GM21737 (cell line): ENCODE data around the gene HNRNPC.
"Not testable (repeated sequence)": the region's sequence is repeated elsewhere in the genome, so short reads cannot be mapped to it uniquely, and the experiment has no call there.

Experiments used
- ATAC-seq: cut with Tn5 transposase; IDR thresholded peaks from one replicate; pipeline ENCODE4 v1.9.1; 2021; ENCODE audit warnings: mild to moderate bottlenecking, moderate library complexity; ENCODE audit not compliant: unreplicated experiment

Gene HNRNPC

GRCh38 chr14:21272661-21273060 is 3.4 kb upstream of the HNRNPC start:
- not testable (repeated sequence) for ATAC-seq

DNA sequence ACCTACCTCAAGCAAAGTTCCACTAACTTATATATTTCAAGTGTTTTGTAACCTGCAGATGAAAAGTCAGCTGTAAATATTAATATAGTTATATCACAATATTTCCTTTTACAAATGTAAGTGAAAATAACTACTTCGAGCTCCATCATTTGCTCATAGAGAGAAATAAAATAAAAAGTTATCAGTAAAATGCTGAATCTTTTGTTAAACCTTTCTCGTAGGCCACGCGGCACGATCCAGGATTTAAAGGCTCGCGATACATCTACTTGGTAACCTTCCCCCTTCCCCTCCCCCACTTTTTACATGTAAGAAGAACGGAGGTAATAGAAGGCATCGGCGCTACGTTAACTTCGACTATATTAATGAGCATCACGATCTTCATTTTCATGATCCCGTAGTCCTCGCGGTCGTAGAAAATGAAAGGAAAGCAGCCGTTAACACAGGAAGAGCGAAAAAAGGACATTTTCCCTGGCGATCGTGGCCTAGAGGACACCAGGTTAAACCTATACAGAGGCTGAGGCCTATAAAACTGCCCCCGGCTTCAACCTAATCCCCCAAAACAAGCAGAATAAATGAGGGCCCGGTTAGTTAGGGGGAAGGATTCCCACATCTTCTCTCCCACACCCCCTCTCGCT is 508 bp downstream of the HNRNPC start:
- ATAC-seq: no peak

- ATAC-seq: no peak
These were observed 1.2 kb downstream of the HNRNPC start for GRCh38 chr14:21267886-21268616.

DNA sequence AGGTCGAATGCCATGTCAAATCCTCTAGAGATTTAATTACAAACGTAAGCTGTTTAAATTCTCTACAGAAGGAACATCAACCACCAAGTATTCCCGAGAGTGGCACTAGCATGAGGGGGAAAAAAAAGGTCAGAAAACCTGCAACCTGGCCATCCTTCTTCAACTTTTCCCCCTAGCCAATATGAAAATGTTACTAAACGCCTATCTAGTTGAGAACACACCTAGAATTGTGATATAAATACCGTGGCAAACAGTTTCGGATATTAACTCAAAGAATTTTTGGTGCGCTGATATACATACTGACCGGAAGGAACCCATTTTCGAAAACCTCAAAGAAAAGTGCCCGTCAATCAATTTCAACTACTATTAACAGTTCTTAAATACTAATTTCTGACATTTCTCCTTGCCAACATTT is 1.8 kb downstream of the HNRNPC start:
- no peak for ATAC-seq

- ATAC-seq: peak; percentile 61
These were observed 5.0 kb downstream of the HNRNPC start for GRCh38 chr14:21264025-21264801.

DNA sequence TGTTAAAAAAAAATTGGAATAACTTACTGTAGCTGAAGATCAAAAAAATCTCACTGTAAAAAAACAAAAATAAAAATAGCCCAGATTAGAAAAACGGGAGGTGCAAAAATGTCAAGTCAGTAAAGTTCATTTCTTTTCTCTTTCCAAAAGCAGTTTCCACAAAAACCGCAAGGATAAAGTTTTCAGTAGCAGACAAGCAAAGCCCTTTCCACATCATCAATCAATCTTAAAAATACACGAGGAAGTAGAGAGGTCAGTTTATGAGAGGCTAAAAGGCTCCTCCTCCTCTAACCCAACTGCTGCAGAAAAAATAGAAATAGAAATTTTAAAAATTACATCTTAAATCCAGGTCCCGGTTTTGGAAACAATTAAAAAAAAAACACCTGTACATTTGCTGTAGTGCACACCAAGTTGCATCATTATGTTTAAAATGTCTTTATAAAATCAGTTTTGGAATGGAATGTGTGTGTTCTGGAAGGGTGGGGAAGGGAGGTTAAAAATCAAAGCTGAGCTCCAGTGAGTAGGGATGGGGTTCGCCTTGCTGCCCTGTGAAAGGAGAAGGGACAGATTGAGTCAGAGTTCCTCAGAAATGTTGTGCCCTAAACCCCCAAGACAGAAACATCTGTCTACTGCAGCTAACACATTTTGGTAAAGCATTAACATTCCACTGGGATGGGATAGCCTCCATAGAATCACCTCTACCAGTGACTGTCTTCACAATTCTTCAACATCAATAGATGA is 5.8 kb downstream of the HNRNPC start:
- peak; percentile 1 for ATAC-seq

GRCh38 chr14:21262410-21262809 is 6.8 kb downstream of the HNRNPC start:
- no peak for ATAC-seq

DNA sequence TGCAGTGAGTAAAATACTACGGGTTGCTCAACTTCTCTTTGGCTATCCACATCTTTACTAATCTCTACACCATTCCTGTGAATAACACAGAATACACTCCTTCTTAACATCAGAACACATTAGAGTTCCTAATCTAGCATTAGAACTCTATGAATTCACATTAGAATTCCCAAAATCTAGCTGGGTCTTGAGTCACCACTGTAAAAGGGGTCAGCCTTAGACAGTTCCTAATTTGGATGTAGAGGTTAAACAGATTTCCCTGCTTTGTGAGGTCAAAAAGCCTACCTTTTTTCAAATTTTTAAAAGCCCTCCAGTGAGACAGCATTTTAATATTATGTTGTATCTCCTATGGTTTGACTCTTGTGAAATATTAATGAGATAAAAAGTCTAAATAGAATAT is 7.4 kb downstream of the HNRNPC start:
- ATAC-seq: no peak

GRCh38 chr14:21258889-21259787 is 10.1 kb downstream of the HNRNPC start:
- no peak for ATAC-seq

DNA sequence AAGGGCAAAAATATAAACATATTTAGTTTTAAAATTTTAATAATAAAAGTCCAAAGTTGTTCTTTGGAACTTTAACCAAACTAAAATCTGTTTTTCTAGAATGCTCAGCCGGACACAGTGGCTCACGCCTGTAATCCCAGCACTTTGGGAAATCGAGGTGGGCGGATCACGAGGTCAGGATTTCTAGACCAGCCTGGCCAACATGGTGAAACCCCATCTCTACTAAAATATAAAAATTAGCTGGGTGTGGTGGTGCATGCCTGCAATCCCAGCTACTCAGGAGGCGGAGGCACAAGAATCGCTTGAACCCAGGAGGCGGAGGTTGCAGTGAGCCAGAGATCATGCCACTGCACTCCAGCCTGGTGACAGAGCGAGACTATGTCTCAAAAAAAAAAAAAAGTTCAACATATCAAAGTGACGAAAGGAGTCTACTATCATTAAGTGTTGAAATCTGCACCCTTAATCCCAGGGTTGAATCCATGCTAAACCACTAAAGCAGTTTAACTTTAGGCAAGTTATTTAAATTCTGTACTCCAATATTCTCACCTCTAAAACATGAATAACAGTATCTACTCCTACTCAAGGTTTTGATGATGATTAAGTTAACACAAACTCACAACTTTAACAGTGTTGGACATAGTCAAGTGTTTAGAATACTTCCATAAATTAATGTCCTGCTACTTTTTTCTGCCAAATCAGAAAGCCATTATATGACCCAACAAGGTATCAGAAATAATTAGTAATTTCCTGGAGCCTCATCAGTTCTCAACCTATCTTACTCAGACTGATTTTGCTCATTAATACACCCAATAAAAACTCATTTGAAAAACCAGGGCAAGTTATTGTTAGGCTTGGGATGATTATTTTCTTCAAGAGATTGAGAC is 11.0 kb downstream of the HNRNPC start:
- ATAC-seq: no peak

DNA sequence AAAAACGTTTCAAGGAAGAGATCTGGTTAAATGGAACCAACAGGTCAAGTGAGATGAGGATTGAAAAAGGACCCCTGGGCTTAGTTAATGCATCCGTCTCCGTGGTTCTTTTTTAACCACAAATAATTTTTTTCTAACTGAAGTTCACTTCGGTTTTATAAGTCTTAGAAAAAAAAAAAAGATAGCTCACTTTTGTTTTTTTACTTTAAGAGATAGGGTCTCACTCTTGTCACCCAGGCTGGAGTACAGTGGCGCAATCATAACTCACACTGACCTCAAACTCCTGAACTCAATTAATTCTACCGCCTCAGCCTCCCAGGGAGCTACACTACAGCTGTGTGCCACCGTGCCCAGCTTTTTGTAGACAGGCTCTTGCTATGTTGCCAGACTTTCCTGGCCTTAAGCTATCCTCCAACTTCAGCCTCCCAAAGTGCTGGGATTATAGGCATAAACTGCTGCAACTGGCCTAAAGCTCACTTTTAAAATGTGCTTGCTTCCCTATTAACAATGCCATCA is 11.8 kb downstream of the HNRNPC start:
- ATAC-seq: no peak

DNA sequence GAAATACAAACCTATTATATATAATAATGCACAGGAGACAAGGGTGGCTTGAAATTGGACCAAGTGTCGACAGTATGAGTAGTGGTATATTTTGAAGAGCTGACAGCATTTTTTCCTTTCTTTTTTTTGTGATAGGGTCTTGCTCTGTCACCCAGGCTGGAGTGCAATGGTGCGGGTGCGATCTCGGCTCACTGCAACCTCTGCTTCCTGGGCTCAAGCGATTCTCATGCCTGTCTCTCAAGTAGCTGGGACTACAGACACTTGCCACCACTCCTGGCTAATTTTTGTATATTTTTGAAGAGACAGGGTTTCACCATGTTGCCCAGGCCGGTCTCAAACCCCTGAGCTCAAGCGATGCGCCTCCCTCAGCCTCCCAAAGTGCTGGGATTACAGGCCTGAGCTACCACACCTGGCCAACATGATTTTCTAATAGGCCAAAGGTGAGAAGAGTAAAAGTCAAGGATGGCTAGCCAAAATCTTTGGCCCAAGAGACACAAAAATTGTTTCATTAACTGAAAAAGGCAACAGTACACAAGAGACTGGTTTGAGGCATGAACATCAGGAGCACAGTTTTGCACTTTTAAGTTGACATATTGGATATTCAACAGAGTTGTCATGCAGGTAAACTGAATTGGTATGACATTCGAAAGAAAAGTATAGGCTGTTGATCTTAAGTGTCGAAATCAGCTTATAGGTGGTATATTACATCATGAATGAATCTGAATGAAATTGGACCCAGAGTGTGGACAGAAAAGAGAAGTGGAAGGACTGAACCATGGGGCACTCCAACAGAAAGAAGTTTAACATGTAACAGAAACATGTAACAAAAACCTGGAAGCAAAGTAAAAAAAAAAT is 12.5 kb downstream of the HNRNPC start:
- ATAC-seq: no peak

DNA sequence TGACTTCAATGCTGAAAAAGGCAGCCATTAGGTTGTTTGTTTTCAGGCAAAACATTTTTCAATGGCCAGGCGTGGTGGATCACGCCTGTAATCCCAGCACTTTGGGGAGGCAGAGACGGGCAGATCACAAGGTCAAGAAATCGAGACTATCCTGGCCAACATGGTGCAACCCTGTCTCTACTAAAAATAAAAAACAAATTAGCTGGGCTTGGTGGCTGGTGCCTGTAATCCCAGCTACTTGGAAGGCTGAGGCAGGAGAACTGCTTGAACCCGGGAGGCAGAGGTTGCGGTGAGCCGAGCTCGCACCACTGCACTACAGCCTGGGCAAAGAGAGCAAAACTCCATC is 13.2 kb downstream of the HNRNPC start:
- ATAC-seq: not testable (repeated sequence)

GRCh38 chr14:21255385-21256101 is 13.7 kb downstream of the HNRNPC start:
- ATAC-seq: no peak

GRCh38 chr14:21252149-21252548 is 17.1 kb downstream of the HNRNPC start:
- no peak for ATAC-seq

DNA sequence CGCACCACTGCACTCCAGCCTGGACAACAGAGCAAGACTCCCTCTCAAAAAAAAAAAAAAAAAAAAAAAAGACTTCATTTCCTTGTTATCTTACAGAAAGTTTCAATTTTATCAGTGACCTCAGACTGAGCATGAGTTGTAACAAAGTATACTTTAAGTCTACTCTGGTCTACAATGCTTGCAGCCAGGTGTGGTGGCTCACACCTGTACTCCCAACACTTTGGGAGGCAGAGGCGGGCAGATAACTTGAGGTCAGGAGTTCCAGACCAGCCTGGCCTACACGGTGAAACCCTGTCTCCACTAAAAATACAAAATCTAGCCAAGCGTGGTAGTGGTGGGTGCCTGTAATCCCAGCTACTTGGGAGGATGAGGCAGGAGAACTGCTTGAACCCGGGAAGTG is 18.0 kb downstream of the HNRNPC start:
- no peak for ATAC-seq

DNA sequence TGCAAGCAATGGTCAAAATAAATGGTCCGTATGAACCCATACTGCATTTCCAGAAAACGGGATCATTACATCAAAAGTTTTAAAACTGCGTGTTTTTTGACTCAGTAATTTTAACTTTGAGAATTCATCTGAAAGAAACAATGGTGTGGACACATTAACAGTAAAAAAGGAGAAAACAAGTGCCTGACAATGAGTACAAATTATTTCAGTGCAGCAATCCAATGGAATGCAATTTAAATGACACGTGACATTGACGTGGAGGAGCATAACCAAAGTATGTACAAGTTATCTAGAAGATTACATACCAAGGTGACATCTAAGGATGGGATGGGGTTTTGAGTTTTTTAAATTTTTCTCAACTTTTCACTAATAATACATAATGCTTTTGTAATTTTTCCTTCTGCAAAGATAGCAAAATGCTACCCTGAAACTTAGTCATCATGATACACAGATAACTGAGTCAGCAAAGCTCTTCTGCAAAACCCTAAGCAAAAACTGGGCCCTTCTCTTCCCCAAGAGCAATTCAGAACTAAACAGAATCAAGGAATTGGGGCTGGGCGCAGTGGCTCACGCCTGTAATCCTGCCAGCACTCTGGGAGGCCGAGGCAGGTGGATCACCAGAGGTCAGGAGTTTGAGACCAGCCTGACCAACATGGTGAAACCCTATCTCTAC is 20.4 kb downstream of the HNRNPC start:
- no peak for ATAC-seq
